ENCODE data around the gene SUN1.

GRCh38 chr7:853366-854117 is 21.3 kb downstream of the SUN1 start:
- TF ChIP-seq CTCF (IDR thresholded peaks at IDR 0.05) (no peak), EZH2 (IDR thresholded peaks at IDR 0.05; ENCODE audit: borderline replicate concordance, insufficient read depth, low read depth, low read length, poor library complexity, severe bottlenecking) (no peak)
